GM12878 (cell line): ENCODE measurements around the gene MAL. TPM values are rescaled to one million over a fixed set of nuclear protein-coding genes. Genes with fewer than 3 reads are reported as not detected.

ENCODE experiments used
- ATAC-seq: fragments of 200-7000 bp; cut with Tn5 transposase; 3 replicates; pipeline ENCODE4 v1.9.1; 2020; ENCODE audit warnings: mild to moderate bottlenecking, moderate library complexity
- BruUV-seq: library from RNA; stranded (reverse); fragments of 400-500 nt; replicated peaks from 2 replicates; lab custom pipeline; 2021; lab: Mats Ljungman, UMichigan
- CTCF ChIA-PET: fragments of 300-600 bp; sonication (Branson Sonifier 250); formaldehyde crosslinking; extraction: SDS; loops from one replicate; lab custom pipeline; 2021; ENCODE audit warnings: inconsistent platforms; lab: Yijun Ruan, JAX
- POLR2A ChIA-PET: fragments of 350-600 bp; formaldehyde crosslinking; extraction: SDS; loops from one replicate; lab custom pipeline; 2021; ENCODE audit warnings: inconsistent platforms; lab: Charles Lee
- RAD21 ChIA-PET: fragments of 300-600 bp; sonication (Branson Sonifier 250); formaldehyde crosslinking; loops from one replicate; lab custom pipeline; 2023; ENCODE audit warnings: antibody characterized with exemption; ENCODE audit not compliant: unreplicated experiment; lab: Charles Lee
- SMC1A ChIA-PET: fragments of 300-600 bp; sonication (Branson Sonifier 250); formaldehyde crosslinking; loops from one replicate; lab custom pipeline; 2023; ENCODE audit not compliant: unreplicated experiment, uncharacterized antibody; lab: Charles Lee
- DNase-seq: peaks from one replicate; pipeline ENCODE4 v3.0.0-alpha.2; 2011; ENCODE audit warnings: low read depth, low spot score
- FAIRE-seq: peaks from 3 replicates; lab custom pipeline; 2011; peaks lifted over from hg19 to GRCh38; lab: Jason Lieb, UNC
- H2AFZ ChIP-seq: 2 replicates; pipeline ENCODE4 v1.6.0; 2011; ENCODE audit warnings: low read depth, low read length, control low read depth; ENCODE audit not compliant: control insufficient read depth
- H3K27ac ChIP-seq: 2 replicates; pipeline ENCODE4 v1.5.1; 2011; ENCODE audit warnings: control low read depth; ENCODE audit not compliant: control insufficient read depth, insufficient read depth
- H3K27me3 ChIP-seq, 2 experiments: replicated peaks in 1 of 2; 2 replicates each; pipeline versions ENCODE4 v1.6.0 to v1.6.1; 2011; ENCODE audit warnings: low read length in 1 of 2; ENCODE audit not compliant: control insufficient read depth in 2 of 2, insufficient read depth in 2 of 2
- H3K36me3 ChIP-seq, 2 experiments: 2 replicates each; pipeline ENCODE4 v1.5.1; 2011; ENCODE audit warnings: low read length in 1 of 2; ENCODE audit not compliant: control insufficient read depth in 2 of 2, insufficient read depth in 2 of 2
- H3K4me1 ChIP-seq: 2 replicates; pipeline ENCODE4 v1.6.1; 2011; ENCODE audit warnings: mild to moderate bottlenecking, low read length, moderate library complexity, mixed read lengths; ENCODE audit not compliant: control insufficient read depth, insufficient read depth
- H3K4me2 ChIP-seq: 2 replicates; pipeline ENCODE4 v1.6.0; 2011; ENCODE audit warnings: control low read depth; ENCODE audit not compliant: control insufficient read depth, insufficient read depth
- H3K4me3 ChIP-seq: fragments of 200-600 bp; sonication (generic); 2 replicates; pipeline ENCODE4 v1.5.1; 2016
- H3K79me2 ChIP-seq: 2 replicates; pipeline ENCODE4 v1.6.0; 2011; ENCODE audit warnings: low read length; ENCODE audit not compliant: control insufficient read depth, insufficient read depth
- H3K9ac ChIP-seq: 2 replicates; pipeline ENCODE4 v1.8.0; 2011; ENCODE audit warnings: low read length, control low read depth, mixed read lengths; ENCODE audit not compliant: control insufficient read depth, insufficient read depth
- H3K9me3 ChIP-seq: replicated peaks from 3 replicates; pipeline ENCODE4 v1.5.1; 2011; ENCODE audit warnings: mild to moderate bottlenecking, low read length; ENCODE audit not compliant: control insufficient read depth, insufficient read depth
- H4K20me1 ChIP-seq: 2 replicates; pipeline ENCODE4 v1.6.0; 2011; ENCODE audit not compliant: control insufficient read depth, insufficient read depth
- MEF2B ChIP-seq: fragments of 450-650 bp; IDR thresholded peaks from 2 replicates; pipeline ENCODE4 v1.6.1; 2018; ENCODE audit warnings: mild to moderate bottlenecking, moderate library complexity; ENCODE audit not compliant: partially characterized antibody, poor library complexity, severe bottlenecking
- MLLT1 ChIP-seq: fragments of 450-650 bp; IDR thresholded peaks from 2 replicates; pipeline ENCODE4 v1.6.1; 2016; ENCODE audit warnings: mild to moderate bottlenecking
- NR2F1 ChIP-seq: fragments of 450-650 bp; conservative IDR thresholded peaks from 2 replicates; pipeline ENCODE4 v1.6.1; 2017; ENCODE audit warnings: mild to moderate bottlenecking
- SMARCA5 ChIP-seq: fragments of 450-650 bp; IDR thresholded peaks from 2 replicates; pipeline ENCODE4 v1.6.1; 2017; ENCODE audit warnings: mild to moderate bottlenecking
- WGBS: methylation state at CpG from one replicate; pipeline ENCODE4 v1.1.6; 2016; ENCODE audit warnings: low lambda C conversion rate; ENCODE audit not compliant: insufficient replicate concordance, insufficient coverage; ENCODE audit errors: missing lambda C conversion rate; 5-methylcytosine and 5-hydroxymethylcytosine counted together
- in situ Hi-C: fragments of 300-500 bp; cut with MboI; formaldehyde crosslinking; loops from 9 replicates; pipeline ENCODE4 v1.14.3; 2018; ENCODE audit warnings: mixed read lengths
- intact Hi-C: fragments of 100-400 bp; cut with micrococcal nuclease; formaldehyde crosslinking; loops from one replicate; pipeline ENCODE4 v1.14.2; 2022; ENCODE audit not compliant: unreplicated experiment
- polyA plus RNA-seq, 11 experiments: library from polyadenylated mRNA; depleted of rRNA in 4 of 11; unstranded in 6 of 11; stranded (reverse) in 5 of 11; fragments of >200 nt; fragmentation: Nextera tagmentation in 4 of 11; fragmentation: Illumina TruSeq in 1 of 11; extraction: Ambion mirVana in 4 of 11; extraction: Trizol in 1 of 11; gene quantifications; 1 replicate in 1 of 11; 2 replicates in 10 of 11; pipeline versions ENCODE4 v1.2.1 to v1.2.3, GENCODE V29; 2011 to 2016; ENCODE audit warnings: inconsistent platforms in 2 of 11, missing spikeins in 2 of 11, low read depth in 1 of 11
- total RNA-seq, 4 experiments: library from RNA; depleted of rRNA in 3 of 4; stranded (reverse); fragments of >200 nt in 3 of 4; fragmentation: Illumina TruSeq in 1 of 4; extraction: Trizol in 1 of 4; gene quantifications; 2 replicates each; pipeline versions ENCODE4 v1.2.1 to v1.2.3, GENCODE V29; 2013 to 2021

Gene MAL
- total and polyA plus RNA-seq, 10 of the 15 experiments (the other 5 are each of a cell fraction or from before 2014, with no cell fraction given) = 1.3 to 4.5 (median 1.7) TPM

- H3K36me3 ChIP-seq = no peaks in the 10 kb centered on the region
- no peak overlapping the region for H3K27ac ChIP-seq
- H4K20me1 ChIP-seq = no peaks in the 10 kb centered on the region
- peak overlapping the region; percentile 83; the same call in 1 of the 2 replicates for H3K4me2 ChIP-seq
- no peak overlapping the region for H3K4me3 ChIP-seq
- 36% methylated on average over 38 of the region's 47 CpGs for WGBS
- no peaks in the 10 kb centered on the region; the same call in 1 of the 2 replicates for H3K79me2 ChIP-seq
- H3K9me3 ChIP-seq = no peaks in the 10 kb centered on the region
- DNase-seq (no peak), ATAC-seq (no peak), FAIRE-seq (no peak)
- 0 out of 2 replicates have a peak, but pooled peaks have one; percentile 10 for TF ChIP-seq NR2F1
- TF ChIP-seq MEF2B = peak; percentile 21
- no peak for TF ChIP-seq SMARCA5
- 0 out of 2 replicates have a peak, but pooled peaks have one; percentile 43 for TF ChIP-seq MLLT1
- peaks cover 0 to 2% of the 10 kb centered on the region in 2 experiments; a peak in 3 of 4 replicates for H3K27me3 ChIP-seq
- BruUV-seq = TSS peak; percentile 63
- POLR2A ChIA-PET = interaction anchor here (1.1 to 2.8 kb wide), 5 partner anchors 16 to 53 kb away, joined by 3 to 11 read pairs (median 7); no protein-coding TSS in a partner anchor
- H3K4me1 ChIP-seq = peaks cover 6% of the 10 kb centered on the region
- RAD21 ChIA-PET = interaction anchor here (0.6 to 6.7 kb wide), 7 partner anchors 15 to 89 kb away, joined by 3 to 120 read pairs (median 4); no protein-coding TSS in a partner anchor
- in situ Hi-C loops = no loop called here
- peak overlapping the region; percentile 4; the same call in 1 of the 2 replicates for H3K9ac ChIP-seq
- SMC1A ChIA-PET = interaction anchor here (0.7 to 6.2 kb wide), 4 partner anchors 15 to 89 kb away, joined by 3 to 94 read pairs (median 4); no protein-coding TSS in a partner anchor
- H2AFZ ChIP-seq = no peak overlapping the region
- CTCF ChIA-PET = interaction anchor here (0.6 to 6.7 kb wide), 8 partner anchors 15 to 363 kb away, joined by 3 to 339 read pairs (median 5); no protein-coding TSS in a partner anchor
- intact Hi-C loops = loop anchor here (10.0 kb wide), 1 partner anchor 178 kb away; the partner anchor contains the start of gene ZNF892
Measured at GRCh38 chr2:95026471-95027368, 1.2 kb downstream of the MAL start.
